Neural progenitor cell (in vitro differentiated cells): ENCODE data around the gene FSTL1. TPM values are rescaled to one million over a fixed set of nuclear protein-coding genes. Genes with fewer than 3 reads are reported as not detected.

ENCODE experiments used
- DNase-seq: peaks from one replicate; pipeline ENCODE4 v3.0.0-alpha.2; 2016; ENCODE audit warnings: low spot score
- H2AFZ ChIP-seq: fragments of 200-600 bp; sonication (generic); replicated peaks from 2 replicates; pipeline ENCODE4 v1.6.1; 2016; ENCODE audit warnings: antibody characterized with exemption
- H3F3A ChIP-seq: fragments of 200-600 bp; sonication (generic); 2 replicates; pipeline ENCODE4 v1.6.1; 2016; ENCODE audit warnings: antibody characterized with exemption, low read depth
- H3K27ac ChIP-seq: fragments of 200-600 bp; sonication (generic); 2 replicates; pipeline ENCODE4 v1.5.1; 2016; ENCODE audit warnings: mild to moderate bottlenecking
- H3K27me3 ChIP-seq: fragments of 200-600 bp; sonication (generic); 2 replicates; pipeline ENCODE4 v1.6.1; 2016; ENCODE audit warnings: mild to moderate bottlenecking, moderate library complexity
- H3K36me3 ChIP-seq: fragments of 200-600 bp; sonication (generic); 2 replicates; pipeline ENCODE4 v1.5.1; 2016
- H3K4me1 ChIP-seq: fragments of 200-600 bp; sonication (generic); 2 replicates; pipeline ENCODE4 v1.6.1; 2016; ENCODE audit warnings: mixed run types
- H3K4me2 ChIP-seq: fragments of 200-600 bp; sonication (generic); 2 replicates; pipeline ENCODE4 v1.6.1; 2016
- H3K4me3 ChIP-seq: fragments of 200-600 bp; sonication (generic); 2 replicates; pipeline ENCODE4 v1.5.1; 2016
- H3K79me2 ChIP-seq: fragments of 200-600 bp; sonication (generic); 2 replicates; pipeline ENCODE4 v1.6.1; 2016; ENCODE audit warnings: low read depth
- H3K9ac ChIP-seq: fragments of 200-600 bp; sonication (generic); 2 replicates; pipeline ENCODE4 v1.6.1; 2016
- H3K9me3 ChIP-seq: fragments of 200-600 bp; sonication (generic); 2 replicates; pipeline ENCODE4 v1.5.1; 2016; ENCODE audit warnings: low read depth
- H4K20me1 ChIP-seq: fragments of 200-600 bp; sonication (generic); 2 replicates; pipeline ENCODE4 v1.6.1; 2016; ENCODE audit warnings: low read depth
- H3K27ac Mint-ChIP-seq: 3 replicates; pipeline ENCODE4 v1.8.0; 2021; ENCODE audit warnings: mixed read lengths
- H3K27me3 Mint-ChIP-seq: 2 replicates; pipeline ENCODE4 v1.8.0; 2022; ENCODE audit warnings: low read depth, mild to moderate bottlenecking, inconsistent platforms, moderate library complexity, mixed read lengths; ENCODE audit not compliant: insufficient read depth
- H3K36me3 Mint-ChIP-seq: 3 replicates; pipeline ENCODE4 v1.8.0; 2021; ENCODE audit warnings: mixed read lengths
- H3K4me1 Mint-ChIP-seq: 3 replicates; pipeline ENCODE4 v1.8.0; 2021; ENCODE audit warnings: mixed read lengths
- H3K4me3 Mint-ChIP-seq: 3 replicates; pipeline ENCODE4 v1.8.0; 2021; ENCODE audit warnings: mild to moderate bottlenecking, moderate library complexity, mixed read lengths
- H3K9me3 Mint-ChIP-seq: 3 replicates; pipeline ENCODE4 v1.8.0; 2020; ENCODE audit warnings: mixed read lengths
- EZH2 ChIP-seq: fragments of 200-600 bp; sonication (generic); IDR thresholded peaks from 2 replicates; pipeline ENCODE4 v1.6.1; 2017; ENCODE audit warnings: antibody characterized with exemption, mild to moderate bottlenecking, moderate library complexity
- EZH2phosphoT487 ChIP-seq: fragments of 200-600 bp; sonication (generic); IDR thresholded peaks from 2 replicates; pipeline ENCODE4 v1.6.1; 2017; ENCODE audit warnings: antibody characterized with exemption
- total RNA-seq: library from RNA; depleted of rRNA; stranded (reverse); fragments of >200 nt; gene quantifications from 2 replicates; pipeline ENCODE4 v1.2.3, GENCODE V29; 2015; ENCODE audit warnings: low replicate concordance
- TF ChIP-seq, protein P1 (sequence below): fragments of 200-600 bp; sonication (generic); IDR thresholded peaks from 2 replicates; pipeline ENCODE4 v1.5.1; 2017; ENCODE audit warnings: antibody characterized with exemption, mild to moderate bottlenecking

The FSTL1 gene
- total RNA-seq, 1 donor from 2014 or later = 327 TPM

DNA sequence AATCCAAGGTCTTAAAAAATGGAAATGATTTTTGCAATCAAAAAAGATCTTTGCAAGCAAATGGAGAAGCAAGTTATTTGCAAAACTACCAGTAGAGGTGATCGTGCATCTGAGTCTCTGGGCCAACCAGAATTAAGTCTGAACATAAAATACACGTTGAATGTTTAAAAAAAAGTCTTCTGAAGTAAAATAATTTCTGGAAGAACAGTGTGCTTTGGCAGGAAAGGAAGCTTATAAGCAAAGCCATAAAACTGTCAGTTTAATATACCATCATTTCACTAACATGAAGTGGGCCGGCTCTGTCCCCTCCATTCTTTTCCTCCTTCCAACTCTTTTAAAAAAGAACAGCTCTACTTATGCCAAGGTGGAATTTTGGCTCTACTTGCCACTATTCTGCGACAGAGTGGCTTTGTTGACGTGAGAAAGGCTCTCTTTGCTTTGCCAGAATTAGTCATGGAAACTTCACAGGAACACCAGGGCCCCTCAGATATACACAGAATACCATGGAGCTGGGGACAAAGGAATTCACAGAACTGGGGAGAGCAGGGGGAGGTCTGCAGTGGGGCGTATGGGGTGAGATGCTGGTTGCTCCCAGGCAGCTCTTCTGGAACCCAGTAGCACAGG lies 29.8 kb downstream of the FSTL1 start:
- peak overlapping the region; percentile 7 for H3K27ac ChIP-seq
- TF ChIP-seq EZH2phosphoT487 (no peak), EZH2 (no peak)
- TF ChIP-seq, protein P1, sequence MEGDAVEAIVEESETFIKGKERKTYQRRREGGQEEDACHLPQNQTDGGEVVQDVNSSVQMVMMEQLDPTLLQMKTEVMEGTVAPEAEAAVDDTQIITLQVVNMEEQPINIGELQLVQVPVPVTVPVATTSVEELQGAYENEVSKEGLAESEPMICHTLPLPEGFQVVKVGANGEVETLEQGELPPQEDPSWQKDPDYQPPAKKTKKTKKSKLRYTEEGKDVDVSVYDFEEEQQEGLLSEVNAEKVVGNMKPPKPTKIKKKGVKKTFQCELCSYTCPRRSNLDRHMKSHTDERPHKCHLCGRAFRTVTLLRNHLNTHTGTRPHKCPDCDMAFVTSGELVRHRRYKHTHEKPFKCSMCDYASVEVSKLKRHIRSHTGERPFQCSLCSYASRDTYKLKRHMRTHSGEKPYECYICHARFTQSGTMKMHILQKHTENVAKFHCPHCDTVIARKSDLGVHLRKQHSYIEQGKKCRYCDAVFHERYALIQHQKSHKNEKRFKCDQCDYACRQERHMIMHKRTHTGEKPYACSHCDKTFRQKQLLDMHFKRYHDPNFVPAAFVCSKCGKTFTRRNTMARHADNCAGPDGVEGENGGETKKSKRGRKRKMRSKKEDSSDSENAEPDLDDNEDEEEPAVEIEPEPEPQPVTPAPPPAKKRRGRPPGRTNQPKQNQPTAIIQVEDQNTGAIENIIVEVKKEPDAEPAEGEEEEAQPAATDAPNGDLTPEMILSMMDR = no peak
- Mint-ChIP-seq H3K9me3 (no peaks in the 10 kb centered on the region), H3K36me3 (peaks cover 8% of the 10 kb centered on the region), H3K4me1 (peaks cover 54% of the 10 kb centered on the region), H3K27ac (peak overlapping the region; percentile 92), H3K4me3 (no peak overlapping the region), H3K27me3 (peaks cover 4% of the 10 kb centered on the region)
- peaks cover 23% of the 10 kb centered on the region for H3K4me1 ChIP-seq
- H3K36me3 ChIP-seq = no peaks in the 10 kb centered on the region
- no peak for DNase-seq
- no peaks in the 10 kb centered on the region for H3K27me3 ChIP-seq
- no peak overlapping the region for H3K9ac ChIP-seq
- H4K20me1 ChIP-seq = no peaks in the 10 kb centered on the region
- no peak overlapping the region for H3K4me2 ChIP-seq
- H3K9me3 ChIP-seq = no peaks in the 10 kb centered on the region
- no peak overlapping the region for H2AFZ ChIP-seq
- H3K4me3 ChIP-seq = no peak overlapping the region
- peaks cover 15% of the 10 kb centered on the region for H3F3A ChIP-seq
- peaks cover 8% of the 10 kb centered on the region for H3K79me2 ChIP-seq

DNA sequence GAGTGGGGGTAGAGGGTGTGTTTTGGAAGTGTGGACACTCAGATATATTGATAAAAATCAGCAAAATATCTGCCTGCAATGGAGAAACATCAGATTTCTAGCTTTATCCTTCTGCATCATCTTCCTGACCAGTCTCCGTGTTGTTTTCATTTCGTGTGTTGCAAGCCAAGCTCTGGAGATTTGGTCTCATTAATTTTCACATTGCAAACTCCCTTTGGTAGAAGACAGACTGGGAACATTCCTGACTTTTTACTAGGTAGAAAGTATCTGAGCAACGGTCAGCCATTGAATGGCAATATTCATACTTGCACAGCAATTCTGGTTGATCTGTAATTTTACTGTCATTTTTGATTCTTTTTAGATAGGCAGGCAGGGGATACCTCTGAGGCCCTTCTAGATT lies 30.4 kb downstream of the FSTL1 start:
- Mint-ChIP-seq H3K27ac (no peak overlapping the region), H3K27me3 (peaks cover 4% of the 10 kb centered on the region)
- H3K79me2 ChIP-seq = peaks cover 12% of the 10 kb centered on the region

DNA sequence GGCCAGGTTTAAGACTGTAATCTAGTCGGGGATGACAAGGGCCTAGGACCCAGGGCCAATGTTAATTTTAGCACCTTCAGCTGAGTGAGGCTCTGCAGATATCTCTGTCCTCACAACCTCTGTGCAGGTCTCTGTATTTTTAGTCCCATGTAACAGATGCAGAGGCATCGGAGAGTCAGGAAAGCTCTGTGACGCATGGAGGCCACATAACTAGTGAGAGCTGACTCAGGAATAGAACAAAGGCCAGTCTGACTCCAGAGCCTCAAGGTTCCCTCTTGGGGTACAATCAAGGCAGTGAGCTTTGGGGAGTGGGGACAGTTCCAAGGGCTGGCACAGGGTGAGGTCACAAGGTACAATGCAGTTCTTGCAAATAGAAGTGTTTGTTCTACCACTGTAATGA lies 31.0 kb downstream of the FSTL1 start:
- no peaks in the 10 kb centered on the region for H3K36me3 ChIP-seq
- Mint-ChIP-seq H3K36me3 (peaks cover 17% of the 10 kb centered on the region), H3K27ac (no peak overlapping the region), H3K4me3 (no peak overlapping the region), H3K4me1 (peaks cover 54% of the 10 kb centered on the region), H3K27me3 (peaks cover 4% of the 10 kb centered on the region), H3K9me3 (no peaks in the 10 kb centered on the region)
- no peak overlapping the region for H3K4me3 ChIP-seq
- H3K9me3 ChIP-seq = no peaks in the 10 kb centered on the region
- no peak overlapping the region for H3K4me2 ChIP-seq
- no peak overlapping the region for H3K9ac ChIP-seq
- peaks cover 12% of the 10 kb centered on the region for H3K79me2 ChIP-seq
- peaks cover 15% of the 10 kb centered on the region for H3F3A ChIP-seq
- H2AFZ ChIP-seq = no peak overlapping the region
- H4K20me1 ChIP-seq = no peaks in the 10 kb centered on the region
- H3K4me1 ChIP-seq = peaks cover 23% of the 10 kb centered on the region
- H3K27ac ChIP-seq = no peak overlapping the region
- TF ChIP-seq, protein P1 = no peak
- TF ChIP-seq EZH2phosphoT487 (no peak), EZH2 (no peak)
- no peaks in the 10 kb centered on the region for H3K27me3 ChIP-seq
- no peak for DNase-seq

More for the DNA sequence above, 30.4 kb downstream of the FSTL1 start:
- no peaks in the 10 kb centered on the region for H3K9me3 Mint-ChIP-seq
- Histone ChIP-seq H3K4me3 (no peak overlapping the region), H3F3A (peaks cover 15% of the 10 kb centered on the region), H3K36me3 (no peaks in the 10 kb centered on the region), H3K27me3 (no peaks in the 10 kb centered on the region), H3K9ac (no peak overlapping the region), H3K9me3 (no peaks in the 10 kb centered on the region), H3K27ac (no peak overlapping the region), H3K4me2 (no peak overlapping the region), H3K4me1 (peaks cover 23% of the 10 kb centered on the region), H4K20me1 (no peaks in the 10 kb centered on the region), H2AFZ (no peak overlapping the region)
- TF ChIP-seq, protein P1 = no peak
- TF ChIP-seq EZH2 = no peak
- TF ChIP-seq EZH2phosphoT487 = no peak
- no peak for DNase-seq
- H3K4me1 Mint-ChIP-seq = peaks cover 54% of the 10 kb centered on the region
- H3K4me3 Mint-ChIP-seq = no peak overlapping the region
- peaks cover 13% of the 10 kb centered on the region for H3K36me3 Mint-ChIP-seq
